Fibroblast of lung (primary cell): ENCODE measurements around the gene FIBCD1. TPM values are rescaled to one million over a fixed set of nuclear protein-coding genes. Genes with fewer than 3 reads are reported as not detected.

Source experiments
- DNase-seq, 2 donors: peaks; one replicate each; pipeline versions ENCODE4 v3.0.0 to v3.0.0-alpha.2; 2010; ENCODE audit warnings: low read depth in 2 of 2
- H2AFZ ChIP-seq: 2 replicates; pipeline ENCODE4 v1.5.1; 2012; ENCODE audit warnings: low read length, control low read depth, inconsistent platforms
- H3K27ac ChIP-seq: 2 replicates; pipeline ENCODE4 v1.5.1; 2011; ENCODE audit warnings: low read length, control low read depth; ENCODE audit not compliant: insufficient read depth
- H3K27me3 ChIP-seq: 2 replicates; pipeline ENCODE4 v1.5.1; 2011; ENCODE audit warnings: mild to moderate bottlenecking, low read length; ENCODE audit not compliant: control insufficient read depth, insufficient read depth
- H3K36me3 ChIP-seq: 2 replicates; pipeline ENCODE4 v1.5.1; 2011; ENCODE audit warnings: low read length; ENCODE audit not compliant: control insufficient read depth, insufficient read depth
- H3K4me1 ChIP-seq: 2 replicates; pipeline ENCODE4 v1.5.1; 2011; ENCODE audit warnings: low read length; ENCODE audit not compliant: control insufficient read depth, insufficient read depth; ENCODE audit errors: extremely low read depth
- H3K4me2 ChIP-seq: 2 replicates; pipeline ENCODE4 v1.5.1; 2011; ENCODE audit warnings: low read length, control low read depth; ENCODE audit not compliant: insufficient read depth; ENCODE audit errors: extremely low read depth
- H3K4me3 ChIP-seq, 4 experiments: fragments of 200-600 bp in 1 of 4; sonication (generic) in 1 of 4; replicated peaks in 1 of 4; 2 replicates each; pipeline ENCODE4 v1.5.1; 2011 to 2016; ENCODE audit warnings: low read length in 4 of 4, low read depth in 3 of 4, mild to moderate bottlenecking in 3 of 4, control low read depth in 2 of 4, inconsistent platforms in 1 of 4, mixed read lengths in 1 of 4; ENCODE audit not compliant: insufficient read depth in 1 of 4; ENCODE audit errors: control extremely low read depth in 1 of 4
- H3K79me2 ChIP-seq: 2 replicates; pipeline ENCODE4 v1.5.1; 2012; ENCODE audit warnings: mild to moderate bottlenecking, low read length, inconsistent platforms; ENCODE audit not compliant: control insufficient read depth, insufficient read depth
- H3K9ac ChIP-seq: 2 replicates; pipeline ENCODE4 v1.5.1; 2011; ENCODE audit warnings: mild to moderate bottlenecking, low read length, control low read depth; ENCODE audit not compliant: insufficient read depth
- H3K9me3 ChIP-seq: 2 replicates; pipeline ENCODE4 v1.5.1; 2012; ENCODE audit warnings: low read depth, low read length; ENCODE audit not compliant: control insufficient read depth, insufficient read depth
- H4K20me1 ChIP-seq: 2 replicates; pipeline ENCODE4 v1.5.1; 2011; ENCODE audit warnings: low read length; ENCODE audit not compliant: control insufficient read depth, insufficient read depth; ENCODE audit errors: extremely low read depth
- CTCF ChIP-seq, 2 donors: IDR thresholded peaks in 1 of 2; conservative IDR thresholded peaks in 1 of 2; 1 replicate in 1 of 2; 2 replicates in 1 of 2; pipeline ENCODE4 v1.5.1; 2011 to 2012; ENCODE audit warnings: low read length in 2 of 2, control low read depth in 1 of 2, inconsistent platforms in 1 of 2, low read depth in 1 of 2, mild to moderate bottlenecking in 1 of 2
- EZH2 ChIP-seq: IDR thresholded peaks from 2 replicates; pipeline ENCODE4 v1.5.1; 2012; ENCODE audit warnings: low read length, control low read depth, mild to moderate bottlenecking; ENCODE audit errors: missing control alignments
- polyA plus RNA-seq, 2 donors: library from polyadenylated mRNA; depleted of rRNA in 1 of 2; stranded (reverse) in 1 of 2; unstranded in 1 of 2; fragments of >200 nt; gene quantifications; 2 replicates each; pipeline ENCODE4 v1.2.1, GENCODE V29; 2011 to 2012; ENCODE audit warnings: missing spikeins in 1 of 2
- total RNA-seq: library from RNA; depleted of rRNA; stranded (reverse); fragments of >200 nt; gene quantifications from 2 replicates; pipeline ENCODE4 v1.2.1, GENCODE V29; 2014

FIBCD1 gene
- total and polyA plus RNA-seq, 2 donors (not counting 1 experiment from before 2014, with no cell fraction given), result 7.3 to 28.0 TPM

GRCh38 chr9:130927338-130927737 lies 11.7 kb downstream of the FIBCD1 start:
- H3K9ac ChIP-seq, result no peak overlapping the region
- H3K79me2 ChIP-seq, result no peaks in the 10 kb centered on the region
- peaks cover 3% of the 10 kb centered on the region for H3K36me3 ChIP-seq
- peak in 1 of 2 donors; percentile 23 for DNase-seq
- H3K9me3 ChIP-seq, result no peaks in the 10 kb centered on the region
- peaks cover 23% of the 10 kb centered on the region for H3K4me1 ChIP-seq
- TF ChIP-seq CTCF (conservative IDR thresholded peaks at IDR 0.05 in 1 of 2, IDR thresholded peaks at IDR 0.05 in 1 of 2; ENCODE audit: low read depth in 1 of 2, low read length in 2 of 2) (no peak), EZH2 (no peak)
- H3K27ac ChIP-seq, result no peak overlapping the region
- H3K4me2 ChIP-seq, result no peak overlapping the region
- H3K4me3 ChIP-seq, result no peak overlapping the region
- no peaks in the 10 kb centered on the region for H4K20me1 ChIP-seq
- H3K27me3 ChIP-seq, result no peaks in the 10 kb centered on the region
- H2AFZ ChIP-seq, result no peak overlapping the region

GRCh38 chr9:130925050-130925678 lies 13.9 kb downstream of the FIBCD1 start:
- no peaks in the 10 kb centered on the region for H3K9me3 ChIP-seq
- no peak for TF ChIP-seq EZH2
- TF ChIP-seq CTCF (conservative IDR thresholded peaks at IDR 0.05 in 1 of 2, IDR thresholded peaks at IDR 0.05 in 1 of 2; ENCODE audit: low read depth in 1 of 2, low read length in 2 of 2), result no peak
- H3K4me1 ChIP-seq, result peaks cover 12% of the 10 kb centered on the region

GRCh38 chr9:130924448-130924788 lies 14.6 kb downstream of the FIBCD1 start:
- TF ChIP-seq CTCF (conservative IDR thresholded peaks at IDR 0.05 in 1 of 2, IDR thresholded peaks at IDR 0.05 in 1 of 2; ENCODE audit: low read depth in 1 of 2, low read length in 2 of 2), result no peak
- H3K27me3 ChIP-seq, result no peaks in the 10 kb centered on the region
- no peak overlapping the region for H3K27ac ChIP-seq
- H3K4me2 ChIP-seq, result no peak overlapping the region
- H2AFZ ChIP-seq, result no peak overlapping the region
- no peaks in the 10 kb centered on the region for H3K79me2 ChIP-seq
- DNase-seq, result no peak
- no peaks in the 10 kb centered on the region for H4K20me1 ChIP-seq
- no peak overlapping the region for H3K9ac ChIP-seq
- no peaks in the 10 kb centered on the region for H3K9me3 ChIP-seq
- H3K4me1 ChIP-seq, result peaks cover 12% of the 10 kb centered on the region
- H3K4me3 ChIP-seq, result no peak overlapping the region
- H3K36me3 ChIP-seq, result peaks cover 3% of the 10 kb centered on the region

More at GRCh38 chr9:130925050-130925678, 13.9 kb downstream of the FIBCD1 start:
- Histone ChIP-seq H3K36me3 (peaks cover 3% of the 10 kb centered on the region), H3K27ac (no peak overlapping the region), H3K4me2 (no peak overlapping the region), H3K79me2 (no peaks in the 10 kb centered on the region), H3K4me3 (no peak overlapping the region), H2AFZ (no peak overlapping the region), H3K9ac (no peak overlapping the region), H3K27me3 (no peaks in the 10 kb centered on the region), H4K20me1 (no peaks in the 10 kb centered on the region)
- DNase-seq, result no peak
